HepG2 (cell line): ENCODE data around the gene ARFGEF3. TPM values are rescaled to one million over a fixed set of nuclear protein-coding genes. Genes with fewer than 3 reads are reported as not detected.
A peak's percentile ranks its signal among the peaks of the same experiment; 100 is the strongest.

Experiments
- BCL6 ChIP-seq: IDR thresholded peaks from 2 replicates; pipeline ENCODE4 v1.6.1; 2016; ENCODE audit warnings: missing genetic modification reagents, missing compliant biosample characterization
- JARID2 ChIP-seq: sonication (generic); formaldehyde crosslinking; IDR thresholded peaks from 2 replicates; pipeline ENCODE4 v1.8.1; 2023; ENCODE audit warnings: missing genetic modification reagents, inconsistent platforms; ENCODE audit not compliant: insufficient replicate concordance
- KDM1A ChIP-seq: IDR thresholded peaks from 2 replicates; pipeline ENCODE4 v1.6.1; 2016; ENCODE audit warnings: missing compliant biosample characterization
- KLF11 ChIP-seq: IDR thresholded peaks from 2 replicates; pipeline ENCODE4 v1.6.1; 2016; ENCODE audit warnings: missing compliant biosample characterization
- NCOR1 ChIP-seq: fragments of 200-600 bp; sonication (generic); IDR thresholded peaks from 2 replicates; pipeline ENCODE4 v1.7.0; 2017; ENCODE audit warnings: antibody characterized with exemption, low read length, borderline replicate concordance
- PRMT3 ChIP-seq: sonication (generic); formaldehyde crosslinking; IDR thresholded peaks from 2 replicates; pipeline ENCODE4 v1.8.1; 2022; ENCODE audit warnings: low read depth, mild to moderate bottlenecking, moderate library complexity, missing genetic modification reagents, borderline replicate concordance
- PRPF4 ChIP-seq: fragments of 200-400 bp; formaldehyde crosslinking; IDR thresholded peaks from 2 replicates; pipeline ENCODE4 v1.6.1; 2016; ENCODE audit warnings: low read length, low read depth; ENCODE audit not compliant: poor library complexity, severe bottlenecking
- RBM22 ChIP-seq: fragments of 200-400 bp; formaldehyde crosslinking; optimal IDR thresholded peaks from 2 replicates; pipeline ENCODE3; 2017; ENCODE audit warnings: mild to moderate bottlenecking, low read length, moderate library complexity
- RCOR2 ChIP-seq: IDR thresholded peaks from 2 replicates; pipeline ENCODE4 v1.6.1; 2016; ENCODE audit warnings: missing biosample characterization, missing genetic modification reagents
- SIN3B ChIP-seq: fragments of 150-350 bp; IDR thresholded peaks from 2 replicates; pipeline ENCODE4 v1.6.1; 2014; ENCODE audit warnings: low read length
- SMAD3 ChIP-seq: sonication (generic); formaldehyde crosslinking; IDR thresholded peaks from 2 replicates; pipeline ENCODE4 v1.4.0; 2020; ENCODE audit warnings: missing genetic modification reagents
- TEAD3 ChIP-seq: optimal IDR thresholded peaks from 2 replicates; pipeline ENCODE3; 2016; ENCODE audit warnings: borderline replicate concordance
- TP53 ChIP-seq: sonication (generic); formaldehyde crosslinking; conservative IDR thresholded peaks from 2 replicates; pipeline ENCODE4 v1.4.0; 2020; ENCODE audit warnings: missing genetic modification reagents
- ZNF234 ChIP-seq: sonication (generic); formaldehyde crosslinking; conservative IDR thresholded peaks from 2 replicates; pipeline ENCODE4 v1.5.1; 2020; ENCODE audit warnings: mild to moderate bottlenecking, missing genetic modification reagents
- ZNF629 ChIP-seq: sonication (generic); formaldehyde crosslinking; conservative IDR thresholded peaks from 2 replicates; pipeline ENCODE4 v1.5.0; 2020; ENCODE audit warnings: missing genetic modification reagents
- ZNF839 ChIP-seq: sonication (generic); formaldehyde crosslinking; IDR thresholded peaks from 2 replicates; pipeline ENCODE4 v1.4.0; 2020; ENCODE audit warnings: missing genetic modification reagents, mild to moderate bottlenecking, borderline replicate concordance
- ZNF878 ChIP-seq: sonication (generic); formaldehyde crosslinking; IDR thresholded peaks from 2 replicates; pipeline ENCODE4 v1.8.1; 2023; ENCODE audit warnings: mild to moderate bottlenecking, missing genetic modification reagents, moderate library complexity
- ZNF879 ChIP-seq: sonication (generic); formaldehyde crosslinking; IDR thresholded peaks from 2 replicates; pipeline ENCODE4 v1.8.1; 2023; ENCODE audit warnings: missing genetic modification reagents
- polyA plus RNA-seq, 8 experiments: library from polyadenylated mRNA; depleted of rRNA in 3 of 8; stranded (reverse) in 7 of 8; unstranded in 1 of 8; fragments of >200 nt; fragmentation: Illumina TruSeq in 4 of 8; extraction: Trizol in 4 of 8; gene quantifications; 2 replicates each; pipeline versions ENCODE4 v1.2.1 to v1.2.3, GENCODE V29; 2011 to 2016; ENCODE audit warnings: low read depth in 4 of 8, missing spikeins in 1 of 8, mixed read lengths in 1 of 8; ENCODE audit not compliant: insufficient read depth in 1 of 8
- total RNA-seq, 5 experiments: library from RNA; depleted of rRNA; stranded (reverse); fragments of >200 nt; fragmentation: Illumina TruSeq; extraction: Trizol; gene quantifications; 2 replicates each; pipeline ENCODE4 v1.2.3, GENCODE V29; 2016; ENCODE audit warnings: low read depth in 1 of 5
- TF ChIP-seq, protein P1 (sequence below): sonication (generic); formaldehyde crosslinking; IDR thresholded peaks from 2 replicates; pipeline ENCODE4 v1.4.0; 2020; ENCODE audit warnings: missing genetic modification reagents
- TF ChIP-seq, protein P2 (sequence below): IDR thresholded peaks from 2 replicates; pipeline ENCODE4 v1.6.1; 2016; ENCODE audit warnings: missing genetic modification reagents, missing compliant biosample characterization
- TF ChIP-seq, protein P3 (sequence below): IDR thresholded peaks from 2 replicates; pipeline ENCODE4 v1.4.0; 2020; ENCODE audit warnings: mild to moderate bottlenecking, missing genetic modification reagents
- TF ChIP-seq, protein P4 (sequence below): sonication (generic); formaldehyde crosslinking; IDR thresholded peaks from 2 replicates; pipeline ENCODE4 v1.4.0; 2020; ENCODE audit warnings: missing genetic modification reagents

Gene ARFGEF3
- total and polyA plus RNA-seq, 2 of the 13 experiments (the other 11 are each of a cell fraction or from before 2014, with no cell fraction given), result 0.60 to 2.6 TPM

DNA sequence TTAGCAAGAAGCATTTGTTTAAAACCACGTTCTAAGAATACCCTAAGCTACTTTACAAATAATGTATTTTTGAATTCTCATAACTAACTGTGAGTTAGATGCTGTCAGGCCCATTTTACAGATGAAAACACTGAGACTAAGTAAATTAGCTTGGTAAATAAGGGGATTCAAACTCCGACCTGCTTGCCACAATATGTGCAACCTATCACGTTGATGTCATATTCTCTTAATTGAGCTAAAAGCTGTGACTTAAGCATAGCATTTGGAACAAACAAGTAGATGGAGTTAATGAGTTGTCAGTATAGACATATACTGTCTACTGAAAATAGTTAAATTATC lies 45.1 kb upstream of the ARFGEF3 start (continued):
- TF ChIP-seq, protein P1, sequence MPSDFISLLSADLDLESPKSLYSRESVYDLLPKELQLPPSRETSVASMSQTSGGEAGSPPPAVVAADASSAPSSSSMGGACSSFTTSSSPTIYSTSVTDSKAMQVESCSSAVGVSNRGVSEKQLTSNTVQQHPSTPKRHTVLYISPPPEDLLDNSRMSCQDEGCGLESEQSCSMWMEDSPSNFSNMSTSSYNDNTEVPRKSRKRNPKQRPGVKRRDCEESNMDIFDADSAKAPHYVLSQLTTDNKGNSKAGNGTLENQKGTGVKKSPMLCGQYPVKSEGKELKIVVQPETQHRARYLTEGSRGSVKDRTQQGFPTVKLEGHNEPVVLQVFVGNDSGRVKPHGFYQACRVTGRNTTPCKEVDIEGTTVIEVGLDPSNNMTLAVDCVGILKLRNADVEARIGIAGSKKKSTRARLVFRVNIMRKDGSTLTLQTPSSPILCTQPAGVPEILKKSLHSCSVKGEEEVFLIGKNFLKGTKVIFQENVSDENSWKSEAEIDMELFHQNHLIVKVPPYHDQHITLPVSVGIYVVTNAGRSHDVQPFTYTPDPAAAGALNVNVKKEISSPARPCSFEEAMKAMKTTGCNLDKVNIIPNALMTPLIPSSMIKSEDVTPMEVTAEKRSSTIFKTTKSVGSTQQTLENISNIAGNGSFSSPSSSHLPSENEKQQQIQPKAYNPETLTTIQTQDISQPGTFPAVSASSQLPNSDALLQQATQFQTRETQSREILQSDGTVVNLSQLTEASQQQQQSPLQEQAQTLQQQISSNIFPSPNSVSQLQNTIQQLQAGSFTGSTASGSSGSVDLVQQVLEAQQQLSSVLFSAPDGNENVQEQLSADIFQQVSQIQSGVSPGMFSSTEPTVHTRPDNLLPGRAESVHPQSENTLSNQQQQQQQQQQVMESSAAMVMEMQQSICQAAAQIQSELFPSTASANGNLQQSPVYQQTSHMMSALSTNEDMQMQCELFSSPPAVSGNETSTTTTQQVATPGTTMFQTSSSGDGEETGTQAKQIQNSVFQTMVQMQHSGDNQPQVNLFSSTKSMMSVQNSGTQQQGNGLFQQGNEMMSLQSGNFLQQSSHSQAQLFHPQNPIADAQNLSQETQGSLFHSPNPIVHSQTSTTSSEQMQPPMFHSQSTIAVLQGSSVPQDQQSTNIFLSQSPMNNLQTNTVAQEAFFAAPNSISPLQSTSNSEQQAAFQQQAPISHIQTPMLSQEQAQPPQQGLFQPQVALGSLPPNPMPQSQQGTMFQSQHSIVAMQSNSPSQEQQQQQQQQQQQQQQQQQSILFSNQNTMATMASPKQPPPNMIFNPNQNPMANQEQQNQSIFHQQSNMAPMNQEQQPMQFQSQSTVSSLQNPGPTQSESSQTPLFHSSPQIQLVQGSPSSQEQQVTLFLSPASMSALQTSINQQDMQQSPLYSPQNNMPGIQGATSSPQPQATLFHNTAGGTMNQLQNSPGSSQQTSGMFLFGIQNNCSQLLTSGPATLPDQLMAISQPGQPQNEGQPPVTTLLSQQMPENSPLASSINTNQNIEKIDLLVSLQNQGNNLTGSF, result no peak
- no peak for TF ChIP-seq PRMT3 (CRISPR knock-in tag)
- TF ChIP-seq TP53 (CRISPR knock-in tag), result no peak
- TF ChIP-seq, protein P2, sequence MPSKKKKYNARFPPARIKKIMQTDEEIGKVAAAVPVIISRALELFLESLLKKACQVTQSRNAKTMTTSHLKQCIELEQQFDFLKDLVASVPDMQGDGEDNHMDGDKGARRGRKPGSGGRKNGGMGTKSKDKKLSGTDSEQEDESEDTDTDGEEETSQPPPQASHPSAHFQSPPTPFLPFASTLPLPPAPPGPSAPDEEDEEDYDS (CRISPR knock-in tag), result no peak
- TF ChIP-seq, protein P3, sequence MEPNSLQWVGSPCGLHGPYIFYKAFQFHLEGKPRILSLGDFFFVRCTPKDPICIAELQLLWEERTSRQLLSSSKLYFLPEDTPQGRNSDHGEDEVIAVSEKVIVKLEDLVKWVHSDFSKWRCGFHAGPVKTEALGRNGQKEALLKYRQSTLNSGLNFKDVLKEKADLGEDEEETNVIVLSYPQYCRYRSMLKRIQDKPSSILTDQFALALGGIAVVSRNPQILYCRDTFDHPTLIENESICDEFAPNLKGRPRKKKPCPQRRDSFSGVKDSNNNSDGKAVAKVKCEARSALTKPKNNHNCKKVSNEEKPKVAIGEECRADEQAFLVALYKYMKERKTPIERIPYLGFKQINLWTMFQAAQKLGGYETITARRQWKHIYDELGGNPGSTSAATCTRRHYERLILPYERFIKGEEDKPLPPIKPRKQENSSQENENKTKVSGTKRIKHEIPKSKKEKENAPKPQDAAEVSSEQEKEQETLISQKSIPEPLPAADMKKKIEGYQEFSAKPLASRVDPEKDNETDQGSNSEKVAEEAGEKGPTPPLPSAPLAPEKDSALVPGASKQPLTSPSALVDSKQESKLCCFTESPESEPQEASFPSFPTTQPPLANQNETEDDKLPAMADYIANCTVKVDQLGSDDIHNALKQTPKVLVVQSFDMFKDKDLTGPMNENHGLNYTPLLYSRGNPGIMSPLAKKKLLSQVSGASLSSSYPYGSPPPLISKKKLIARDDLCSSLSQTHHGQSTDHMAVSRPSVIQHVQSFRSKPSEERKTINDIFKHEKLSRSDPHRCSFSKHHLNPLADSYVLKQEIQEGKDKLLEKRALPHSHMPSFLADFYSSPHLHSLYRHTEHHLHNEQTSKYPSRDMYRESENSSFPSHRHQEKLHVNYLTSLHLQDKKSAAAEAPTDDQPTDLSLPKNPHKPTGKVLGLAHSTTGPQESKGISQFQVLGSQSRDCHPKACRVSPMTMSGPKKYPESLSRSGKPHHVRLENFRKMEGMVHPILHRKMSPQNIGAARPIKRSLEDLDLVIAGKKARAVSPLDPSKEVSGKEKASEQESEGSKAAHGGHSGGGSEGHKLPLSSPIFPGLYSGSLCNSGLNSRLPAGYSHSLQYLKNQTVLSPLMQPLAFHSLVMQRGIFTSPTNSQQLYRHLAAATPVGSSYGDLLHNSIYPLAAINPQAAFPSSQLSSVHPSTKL (CRISPR knock-in tag), result peak; percentile 3; the same call in 1 of the 2 replicates
- TF ChIP-seq JARID2 (CRISPR knock-in tag), result no peak
- no peak for TF ChIP-seq RBM22
- no peak for TF ChIP-seq KLF11 (CRISPR knock-in tag)
- TF ChIP-seq TEAD3 (CRISPR knock-in tag), result no peak
- TF ChIP-seq SMAD3 (CRISPR knock-in tag), result no peak
- peak; percentile 84 for TF ChIP-seq KDM1A (CRISPR knock-in tag)
- TF ChIP-seq ZNF879, result no peak
- TF ChIP-seq, protein P4, sequence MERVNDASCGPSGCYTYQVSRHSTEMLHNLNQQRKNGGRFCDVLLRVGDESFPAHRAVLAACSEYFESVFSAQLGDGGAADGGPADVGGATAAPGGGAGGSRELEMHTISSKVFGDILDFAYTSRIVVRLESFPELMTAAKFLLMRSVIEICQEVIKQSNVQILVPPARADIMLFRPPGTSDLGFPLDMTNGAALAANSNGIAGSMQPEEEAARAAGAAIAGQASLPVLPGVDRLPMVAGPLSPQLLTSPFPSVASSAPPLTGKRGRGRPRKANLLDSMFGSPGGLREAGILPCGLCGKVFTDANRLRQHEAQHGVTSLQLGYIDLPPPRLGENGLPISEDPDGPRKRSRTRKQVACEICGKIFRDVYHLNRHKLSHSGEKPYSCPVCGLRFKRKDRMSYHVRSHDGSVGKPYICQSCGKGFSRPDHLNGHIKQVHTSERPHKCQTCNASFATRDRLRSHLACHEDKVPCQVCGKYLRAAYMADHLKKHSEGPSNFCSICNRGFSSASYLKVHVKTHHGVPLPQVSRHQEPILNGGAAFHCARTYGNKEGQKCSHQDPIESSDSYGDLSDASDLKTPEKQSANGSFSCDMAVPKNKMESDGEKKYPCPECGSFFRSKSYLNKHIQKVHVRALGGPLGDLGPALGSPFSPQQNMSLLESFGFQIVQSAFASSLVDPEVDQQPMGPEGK (CRISPR knock-in tag), result no peak
- no peak for TF ChIP-seq ZNF878 (CRISPR knock-in tag)
- no peak for TF ChIP-seq PRPF4
- peak; percentile 87 for TF ChIP-seq RCOR2 (CRISPR knock-in tag)
- TF ChIP-seq ZNF629, result peak; percentile 99
- TF ChIP-seq SIN3B, result no peak
- TF ChIP-seq ZNF234 (CRISPR knock-in tag), result no peak
- TF ChIP-seq BCL6, result 0 out of 2 replicates have a peak, but pooled peaks have one; percentile 29
- TF ChIP-seq ZNF839 (CRISPR knock-in tag), result no peak
- TF ChIP-seq NCOR1, result no peak
